H1 (cell line): ENCODE data around the gene C1QTNF4. TPM values are rescaled to one million over a fixed set of nuclear protein-coding genes. Genes with fewer than 3 reads are reported as not detected.

ENCODE experiments used
- CTCF ChIA-PET: fragments of 300-600 bp; sonication (Branson Sonifier 250); formaldehyde crosslinking; loops from one replicate; lab custom pipeline; 2021; ENCODE audit not compliant: partially characterized antibody; lab: Charles Lee
- POLR2A ChIA-PET: fragments of 300-600 bp; sonication (Branson Sonifier 250); formaldehyde crosslinking; loops from one replicate; lab custom pipeline; 2021; ENCODE audit warnings: inconsistent platforms; ENCODE audit not compliant: partially characterized antibody; lab: Charles Lee
- DNase-seq, 2 experiments: peaks; one replicate each; pipeline versions ENCODE4 v3.0.0 to v3.0.0-alpha.2; 2010 to 2022; ENCODE audit warnings: low spot score in 2 of 2, low read depth in 1 of 2, mixed read lengths in 1 of 2
- FAIRE-seq: peaks from 2 replicates; lab custom pipeline; 2011; peaks lifted over from hg19 to GRCh38; lab: Jason Lieb, UNC
- H2AFZ ChIP-seq: 2 replicates; pipeline ENCODE4 v1.8.1; 2012; ENCODE audit warnings: low read length, inconsistent platforms
- H2AK5ac ChIP-seq: 2 replicates; pipeline ENCODE4 v1.6.1; 2013; ENCODE audit warnings: low read depth, low read length
- H2BK120ac ChIP-seq: replicated peaks from 2 replicates; pipeline ENCODE3; 2013; ENCODE audit warnings: low read depth, low read length, inconsistent platforms
- H2BK12ac ChIP-seq: 2 replicates; pipeline ENCODE4 v1.6.1; 2013; ENCODE audit warnings: low read depth, low read length
- H2BK15ac ChIP-seq: 2 replicates; pipeline ENCODE4 v1.6.1; 2013; ENCODE audit warnings: low read length
- H2BK20ac ChIP-seq: 2 replicates; pipeline ENCODE4 v1.6.1; 2013; ENCODE audit warnings: low read length
- H2BK5ac ChIP-seq: 2 replicates; pipeline ENCODE4 v1.6.1; 2013; ENCODE audit warnings: low read depth, low read length
- H3K14ac ChIP-seq: 2 replicates; pipeline ENCODE4 v1.6.1; 2013; ENCODE audit warnings: inconsistent platforms; ENCODE audit not compliant: insufficient read length
- H3K18ac ChIP-seq: 2 replicates; pipeline ENCODE4 v1.6.1; 2013; ENCODE audit warnings: low read length; ENCODE audit errors: extremely low read depth
- H3K23ac ChIP-seq: 2 replicates; pipeline ENCODE4 v1.6.1; 2013; ENCODE audit warnings: inconsistent platforms; ENCODE audit not compliant: insufficient read length
- H3K23me2 ChIP-seq: 2 replicates; pipeline ENCODE4 v1.6.1; 2013; ENCODE audit warnings: low read depth, low read length
- H3K27ac ChIP-seq: 2 replicates; pipeline ENCODE4 v1.6.1; 2011; ENCODE audit warnings: low read depth, low read length, inconsistent platforms
- H3K27me3 ChIP-seq, 4 experiments: replicated peaks in 1 of 4; 1 replicate in 1 of 4; 2 replicates in 3 of 4; pipeline versions ENCODE4 v1.6.1 to v1.8.1; 2011 to 2013; ENCODE audit warnings: low read length in 3 of 4, mild to moderate bottlenecking in 3 of 4, inconsistent platforms in 2 of 4, mixed read lengths in 2 of 4, moderate library complexity in 1 of 4; ENCODE audit not compliant: control insufficient read depth in 3 of 4, insufficient read depth in 3 of 4; ENCODE audit errors: extremely low read depth in 1 of 4
- H3K36me3 ChIP-seq, 4 experiments: 2 replicates each; pipeline versions ENCODE4 v1.6.1 to v1.8.1; 2011 to 2013; ENCODE audit warnings: mild to moderate bottlenecking in 4 of 4, low read length in 3 of 4, moderate library complexity in 2 of 4, control low read depth in 1 of 4, inconsistent platforms in 1 of 4; ENCODE audit not compliant: insufficient read depth in 4 of 4, control insufficient read depth in 2 of 4
- H3K4ac ChIP-seq: replicated peaks from 2 replicates; pipeline ENCODE3; 2013; ENCODE audit warnings: low read length, low read depth, mixed read lengths, inconsistent platforms; ENCODE audit not compliant: insufficient read length
- H3K4me1 ChIP-seq, 4 experiments: replicated peaks in 1 of 4; 1 replicate in 1 of 4; 2 replicates in 3 of 4; pipeline versions ENCODE4 v1.6.1 to v1.8.1; 2011 to 2013; ENCODE audit warnings: low read length in 3 of 4, inconsistent platforms in 2 of 4, mixed read lengths in 1 of 4; ENCODE audit not compliant: insufficient read depth in 4 of 4, control insufficient read depth in 3 of 4
- H3K4me2 ChIP-seq, 2 experiments: 2 replicates each; pipeline versions ENCODE4 v1.6.1 to v1.8.1; 2011 to 2013; ENCODE audit warnings: low read depth in 2 of 2, low read length in 2 of 2, control low read depth in 1 of 2, inconsistent platforms in 1 of 2, mild to moderate bottlenecking in 1 of 2; ENCODE audit not compliant: insufficient read depth in 1 of 2
- H3K4me3 ChIP-seq, 4 experiments: fragments of 200-600, 300-600 bp in 1 of 4; sonication (generic), shearing (Covaris generic), sonication (Bioruptor Twin) in 1 of 4; 2 replicates each; pipeline versions ENCODE4 v1.5.1 to v1.8.1; 2011 to 2016; ENCODE audit warnings: low read length in 4 of 4, low read depth in 3 of 4, control low read depth in 2 of 4, inconsistent platforms in 2 of 4, mild to moderate bottlenecking in 2 of 4, mixed read lengths in 1 of 4, moderate library complexity in 1 of 4; ENCODE audit not compliant: insufficient read depth in 2 of 4; ENCODE audit errors: extremely low read depth in 1 of 4
- H3K56ac ChIP-seq: replicated peaks from 2 replicates; pipeline ENCODE3; 2013; ENCODE audit warnings: low read depth, mild to moderate bottlenecking, mixed read lengths, low read length, inconsistent platforms; ENCODE audit not compliant: insufficient read length
- H3K79me1 ChIP-seq: 2 replicates; pipeline ENCODE4 v1.6.1; 2013; ENCODE audit warnings: low read depth, low read length, control low read depth
- H3K79me2 ChIP-seq, 2 experiments: 2 replicates each; pipeline versions ENCODE4 v1.6.1 to v1.8.1; 2012 to 2013; ENCODE audit warnings: low read length in 2 of 2, mild to moderate bottlenecking in 2 of 2, inconsistent platforms in 1 of 2; ENCODE audit not compliant: insufficient read depth in 2 of 2, control insufficient read depth in 1 of 2
- H3K9ac ChIP-seq, 4 experiments: replicated peaks in 1 of 4; 1 replicate in 1 of 4; 2 replicates in 3 of 4; pipeline versions ENCODE4 v1.6.1 to v1.8.1; 2011 to 2013; ENCODE audit warnings: low read depth in 3 of 4, low read length in 3 of 4, control low read depth in 2 of 4, mild to moderate bottlenecking in 2 of 4, moderate library complexity in 2 of 4, inconsistent platforms in 1 of 4; ENCODE audit errors: extremely low read depth in 1 of 4
- H3K9me3 ChIP-seq, 2 experiments: 2 replicates each; pipeline versions ENCODE4 v1.6.1 to v1.8.1; 2012 to 2013; ENCODE audit warnings: mild to moderate bottlenecking in 2 of 2, moderate library complexity in 2 of 2, control low read depth in 1 of 2, inconsistent platforms in 1 of 2, low read depth in 1 of 2, low read length in 1 of 2, mixed read lengths in 1 of 2; ENCODE audit not compliant: insufficient read depth in 2 of 2
- H4K20me1 ChIP-seq, 2 experiments: replicated peaks in 1 of 2; 2 replicates each; pipeline versions ENCODE3 to v1.8.1; 2011 to 2013; ENCODE audit warnings: inconsistent platforms in 2 of 2, low read length in 2 of 2, mild to moderate bottlenecking in 1 of 2; ENCODE audit not compliant: insufficient read depth in 2 of 2, control insufficient read depth in 1 of 2
- H4K5ac ChIP-seq: 2 replicates; pipeline ENCODE4 v1.6.1; 2013; ENCODE audit warnings: low read length, low read depth, mixed read lengths, inconsistent platforms; ENCODE audit not compliant: insufficient read length
- H4K8ac ChIP-seq: 2 replicates; pipeline ENCODE4 v1.8.0; 2013; ENCODE audit warnings: mild to moderate bottlenecking, moderate library complexity, low read length, inconsistent platforms; ENCODE audit not compliant: insufficient read depth; ENCODE audit errors: extremely low read depth
- H4K91ac ChIP-seq: replicated peaks from 2 replicates; pipeline ENCODE3; 2013; ENCODE audit warnings: low read length, mixed read lengths, inconsistent platforms; ENCODE audit not compliant: insufficient read length
- PHF8 ChIP-seq: fragments of 200-600 bp; sonication (generic); conservative IDR thresholded peaks from 2 replicates; pipeline ENCODE4 v1.7.1; 2012; ENCODE audit warnings: low read depth, mild to moderate bottlenecking, inconsistent platforms, low read length, moderate library complexity
- WGBS, 2 experiments: shearing (Covaris generic) in 1 of 2; methylation state at CpG; one replicate each; pipeline versions ENCODE4 v1.1.6 to v1.1.7; 2013 to 2015; ENCODE audit warnings: low lambda C conversion rate in 2 of 2, mixed read lengths in 2 of 2, inconsistent platforms in 1 of 2, low coverage in 1 of 2, missing lambda C conversion rate in 1 of 2; ENCODE audit not compliant: insufficient replicate concordance in 2 of 2, insufficient coverage in 1 of 2, insufficient read length in 1 of 2; ENCODE audit errors: extremely low coverage in 1 of 2, missing lambda C conversion rate in 1 of 2; 5-methylcytosine and 5-hydroxymethylcytosine counted together
- polyA plus RNA-seq, 7 experiments: library from polyadenylated mRNA; depleted of rRNA in 3 of 7; stranded (reverse) in 5 of 7; unstranded in 2 of 7; fragments of >200 nt in 5 of 7; fragments of 200-250 nt in 2 of 7; gene quantifications; 1 replicate in 5 of 7; 2 replicates in 1 of 7; 4 replicates in 1 of 7; pipeline versions ENCODE4 v1.2.1 to v1.2.3, GENCODE V29; 2011 to 2013; ENCODE audit warnings: missing spikeins in 2 of 7, mixed read lengths in 2 of 7
- total RNA-seq: library from RNA; stranded (reverse); fragmentation: NEBNext Ultra II Directional; extraction: Animal tissue kit (Norgen Biotek cat#: 25700); gene quantifications from 2 replicates; pipeline ENCODE4 v1.2.1, GENCODE V29; 2021

Gene C1QTNF4
- total and polyA plus RNA-seq, 2 of the 8 experiments (the other 6 are each of a cell fraction or from before 2014, with no cell fraction given) = 3.9 to 6.0 TPM

DNA sequence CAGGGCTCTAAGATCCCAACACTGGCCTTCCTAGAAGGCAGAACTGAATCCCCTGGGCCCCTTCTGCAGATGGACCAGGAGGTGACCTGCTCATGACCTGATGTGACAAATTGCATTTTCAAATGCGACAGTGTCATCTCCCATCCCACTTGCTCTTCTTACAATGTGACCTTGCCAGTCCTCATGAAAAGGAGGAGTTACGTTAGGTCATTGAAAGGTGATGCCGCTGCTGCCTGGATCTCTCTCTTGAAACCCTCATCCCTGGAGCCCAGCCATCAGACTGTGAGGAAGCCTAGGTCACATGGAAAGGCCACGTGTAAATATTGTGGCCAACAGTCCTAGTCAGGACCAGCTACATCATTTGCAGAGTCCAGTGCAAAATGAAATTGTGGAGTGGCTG, 5.7 kb upstream of the C1QTNF4 start:
- H3K4me1 ChIP-seq = peaks cover 0 to 1% (median 0%) of the 10 kb centered on the region in 4 experiments; a peak in 2 of 7 replicates
- no peak overlapping the region for H3K4me3 ChIP-seq
- no peak overlapping the region for H3K4ac ChIP-seq
- H4K20me1 ChIP-seq = no peaks in the 10 kb centered on the region
- H3K27me3 ChIP-seq = peaks cover 0 to 8% (median 5%) of the 10 kb centered on the region in 4 experiments; a peak in 5 of 7 replicates
- no peak overlapping the region for H4K91ac ChIP-seq
- no peak overlapping the region for H2BK120ac ChIP-seq
- no peaks in the 10 kb centered on the region for H3K79me1 ChIP-seq
- H2BK12ac ChIP-seq = no peak overlapping the region
- H3K36me3 ChIP-seq = no peaks in the 10 kb centered on the region
- CTCF ChIA-PET = interaction anchor here (0.7 to 1.6 kb wide), 2 partner anchors 17 to 81 kb away, joined by 3 to 8 read pairs; no protein-coding TSS in a partner anchor
- no peak overlapping the region for H2BK20ac ChIP-seq
- no peaks in the 10 kb centered on the region for H3K9me3 ChIP-seq
- H3K79me2 ChIP-seq = no peaks in the 10 kb centered on the region
- no peak overlapping the region for H3K14ac ChIP-seq
- no peak for FAIRE-seq
- POLR2A ChIA-PET = interaction anchor here (1.3 to 2.6 kb wide), 3 partner anchors 8 to 25 kb away, joined by 3 to 8 read pairs (median 7); no protein-coding TSS in a partner anchor
- H3K27ac ChIP-seq = no peak overlapping the region
- H3K4me2 ChIP-seq = no peak overlapping the region
- H4K8ac ChIP-seq = 0 out of 2 replicates have a peak overlapping the region, but pooled peaks have one; percentile 35
- DNase-seq = no peak
- no peak for TF ChIP-seq PHF8
- H3K56ac ChIP-seq = no peak overlapping the region
- H2AFZ ChIP-seq = no peak overlapping the region
- WGBS, 2 experiments = 81% methylated on average over 4 of the region's 4 CpGs; no CpG with 5 or more reads in 1 of the 2 experiments
- no peak overlapping the region for H2BK15ac ChIP-seq
- no peak overlapping the region for H2AK5ac ChIP-seq
- no peak overlapping the region for H3K9ac ChIP-seq
- no peak overlapping the region for H2BK5ac ChIP-seq
- H3K18ac ChIP-seq = no peak overlapping the region
- no peaks in the 10 kb centered on the region; the same call in 1 of the 2 replicates for H3K23me2 ChIP-seq
- H4K5ac ChIP-seq = no peak overlapping the region
- H3K23ac ChIP-seq = no peak overlapping the region
